ENCODE data around the gene SPINK5. TPM values are rescaled to one million over a fixed set of nuclear protein-coding genes. Genes with fewer than 3 reads are reported as not detected.

The SPINK5 gene
- total and polyA plus RNA-seq, 4 donors, result 0.10 to 0.42 TPM; not detected in 2

DNA sequence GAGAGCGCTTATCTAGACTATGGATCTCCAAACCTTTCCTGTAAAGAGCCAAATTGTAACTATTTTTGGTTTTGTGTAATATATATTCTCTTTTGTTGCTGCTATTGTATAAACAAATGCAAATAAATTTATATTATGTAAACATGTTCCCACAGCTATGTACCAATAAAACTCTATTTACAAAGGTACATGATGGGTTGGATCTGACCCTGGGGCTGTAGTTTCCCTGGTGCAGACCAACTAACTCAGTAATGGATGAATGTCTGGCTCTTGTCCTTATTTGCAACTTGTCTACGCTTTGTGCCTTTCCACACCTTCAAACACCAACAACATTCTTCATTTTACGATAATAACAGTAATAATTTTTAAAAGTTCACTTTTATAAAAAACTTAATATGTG is 77.1 kb downstream of the SPINK5 start:
- no peaks in the 10 kb centered on the region for H3K9me3 ChIP-seq (ENCODE audit: control insufficient read depth in 4 of 4, low read length in 3 of 4)
- H3K36me3 ChIP-seq (ENCODE audit: control insufficient read depth in 4 of 4, insufficient read depth in 3 of 4, low read depth in 1 of 4, low read length in 3 of 4), result no peaks in the 10 kb centered on the region
- H3K27ac ChIP-seq (ENCODE audit: low read depth in 1 of 2, low read length in 2 of 2), result no peak overlapping the region
- TF ChIP-seq, protein P1, sequence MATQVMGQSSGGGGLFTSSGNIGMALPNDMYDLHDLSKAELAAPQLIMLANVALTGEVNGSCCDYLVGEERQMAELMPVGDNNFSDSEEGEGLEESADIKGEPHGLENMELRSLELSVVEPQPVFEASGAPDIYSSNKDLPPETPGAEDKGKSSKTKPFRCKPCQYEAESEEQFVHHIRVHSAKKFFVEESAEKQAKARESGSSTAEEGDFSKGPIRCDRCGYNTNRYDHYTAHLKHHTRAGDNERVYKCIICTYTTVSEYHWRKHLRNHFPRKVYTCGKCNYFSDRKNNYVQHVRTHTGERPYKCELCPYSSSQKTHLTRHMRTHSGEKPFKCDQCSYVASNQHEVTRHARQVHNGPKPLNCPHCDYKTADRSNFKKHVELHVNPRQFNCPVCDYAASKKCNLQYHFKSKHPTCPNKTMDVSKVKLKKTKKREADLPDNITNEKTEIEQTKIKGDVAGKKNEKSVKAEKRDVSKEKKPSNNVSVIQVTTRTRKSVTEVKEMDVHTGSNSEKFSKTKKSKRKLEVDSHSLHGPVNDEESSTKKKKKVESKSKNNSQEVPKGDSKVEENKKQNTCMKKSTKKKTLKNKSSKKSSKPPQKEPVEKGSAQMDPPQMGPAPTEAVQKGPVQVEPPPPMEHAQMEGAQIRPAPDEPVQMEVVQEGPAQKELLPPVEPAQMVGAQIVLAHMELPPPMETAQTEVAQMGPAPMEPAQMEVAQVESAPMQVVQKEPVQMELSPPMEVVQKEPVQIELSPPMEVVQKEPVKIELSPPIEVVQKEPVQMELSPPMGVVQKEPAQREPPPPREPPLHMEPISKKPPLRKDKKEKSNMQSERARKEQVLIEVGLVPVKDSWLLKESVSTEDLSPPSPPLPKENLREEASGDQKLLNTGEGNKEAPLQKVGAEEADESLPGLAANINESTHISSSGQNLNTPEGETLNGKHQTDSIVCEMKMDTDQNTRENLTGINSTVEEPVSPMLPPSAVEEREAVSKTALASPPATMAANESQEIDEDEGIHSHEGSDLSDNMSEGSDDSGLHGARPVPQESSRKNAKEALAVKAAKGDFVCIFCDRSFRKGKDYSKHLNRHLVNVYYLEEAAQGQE (IDR thresholded peaks at IDR 0.05), result no peak
- TF ChIP-seq, protein P2, sequence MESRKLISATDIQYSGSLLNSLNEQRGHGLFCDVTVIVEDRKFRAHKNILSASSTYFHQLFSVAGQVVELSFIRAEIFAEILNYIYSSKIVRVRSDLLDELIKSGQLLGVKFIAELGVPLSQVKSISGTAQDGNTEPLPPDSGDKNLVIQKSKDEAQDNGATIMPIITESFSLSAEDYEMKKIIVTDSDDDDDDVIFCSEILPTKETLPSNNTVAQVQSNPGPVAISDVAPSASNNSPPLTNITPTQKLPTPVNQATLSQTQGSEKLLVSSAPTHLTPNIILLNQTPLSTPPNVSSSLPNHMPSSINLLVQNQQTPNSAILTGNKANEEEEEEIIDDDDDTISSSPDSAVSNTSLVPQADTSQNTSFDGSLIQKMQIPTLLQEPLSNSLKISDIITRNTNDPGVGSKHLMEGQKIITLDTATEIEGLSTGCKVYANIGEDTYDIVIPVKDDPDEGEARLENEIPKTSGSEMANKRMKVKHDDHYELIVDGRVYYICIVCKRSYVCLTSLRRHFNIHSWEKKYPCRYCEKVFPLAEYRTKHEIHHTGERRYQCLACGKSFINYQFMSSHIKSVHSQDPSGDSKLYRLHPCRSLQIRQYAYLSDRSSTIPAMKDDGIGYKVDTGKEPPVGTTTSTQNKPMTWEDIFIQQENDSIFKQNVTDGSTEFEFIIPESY (IDR thresholded peaks at IDR 0.05), result no peak
- TF ChIP-seq HNF4G (IDR thresholded peaks at IDR 0.05), result no peak
- H3K4me1 ChIP-seq (ENCODE audit: control insufficient read depth in 4 of 4, insufficient read depth in 4 of 4, low read length in 3 of 4), result peaks cover 0 to 2% (median 0%) of the 10 kb centered on the region in 4 donors
- H3K9ac ChIP-seq (ENCODE audit: low read depth in 1 of 2, low read length in 2 of 2), result no peak overlapping the region
- DNase-seq (ENCODE audit: low spot score), result no peak
- WGBS, result 81% methylated on average over 3 of the region's 3 CpGs
- H3K4me3 ChIP-seq (ENCODE audit: low read depth in 1 of 3, low read length in 3 of 3), result no peak overlapping the region
- H3K27me3 ChIP-seq (ENCODE audit: control insufficient read depth in 4 of 4, insufficient read depth in 4 of 4, low read length in 3 of 4), result no peaks in the 10 kb centered on the region

DNA sequence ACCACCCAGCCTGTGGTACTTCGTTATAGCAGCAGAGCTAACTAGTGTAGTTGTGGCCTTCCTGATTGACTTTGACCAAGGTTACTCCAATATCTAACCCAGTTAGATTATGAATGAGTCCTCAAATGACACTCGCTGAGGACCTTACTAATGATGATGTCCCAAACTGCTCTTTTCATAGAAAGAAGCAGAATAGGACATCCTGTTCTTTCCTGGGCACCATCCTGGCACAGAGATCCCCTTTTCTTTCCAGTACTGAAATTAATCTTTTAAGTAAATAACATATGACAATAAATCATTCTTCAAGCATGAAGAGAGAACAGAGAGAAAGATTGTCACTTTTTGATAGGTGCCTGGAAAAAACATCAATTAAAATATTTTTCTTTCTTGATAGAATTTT is 77.9 kb downstream of the SPINK5 start:
- Histone ChIP-seq H3K4me1 (ENCODE audit: control insufficient read depth in 4 of 4, insufficient read depth in 4 of 4, low read length in 3 of 4) (peaks cover 0 to 9% (median under 1%) of the 10 kb centered on the region in 4 donors), H3K9me3 (ENCODE audit: control insufficient read depth in 4 of 4, low read length in 3 of 4) (no peaks in the 10 kb centered on the region), H3K27me3 (ENCODE audit: control insufficient read depth in 4 of 4, insufficient read depth in 4 of 4, low read length in 3 of 4) (no peaks in the 10 kb centered on the region), H3K27ac (ENCODE audit: low read depth in 1 of 2, low read length in 2 of 2) (no peak overlapping the region), H3K4me3 (ENCODE audit: low read depth in 1 of 3, low read length in 3 of 3) (no peak overlapping the region), H3K9ac (ENCODE audit: low read depth in 1 of 2, low read length in 2 of 2) (no peak overlapping the region), H3K36me3 (ENCODE audit: control insufficient read depth in 4 of 4, insufficient read depth in 3 of 4, low read depth in 1 of 4, low read length in 3 of 4) (no peaks in the 10 kb centered on the region)
- TF ChIP-seq, protein P3, sequence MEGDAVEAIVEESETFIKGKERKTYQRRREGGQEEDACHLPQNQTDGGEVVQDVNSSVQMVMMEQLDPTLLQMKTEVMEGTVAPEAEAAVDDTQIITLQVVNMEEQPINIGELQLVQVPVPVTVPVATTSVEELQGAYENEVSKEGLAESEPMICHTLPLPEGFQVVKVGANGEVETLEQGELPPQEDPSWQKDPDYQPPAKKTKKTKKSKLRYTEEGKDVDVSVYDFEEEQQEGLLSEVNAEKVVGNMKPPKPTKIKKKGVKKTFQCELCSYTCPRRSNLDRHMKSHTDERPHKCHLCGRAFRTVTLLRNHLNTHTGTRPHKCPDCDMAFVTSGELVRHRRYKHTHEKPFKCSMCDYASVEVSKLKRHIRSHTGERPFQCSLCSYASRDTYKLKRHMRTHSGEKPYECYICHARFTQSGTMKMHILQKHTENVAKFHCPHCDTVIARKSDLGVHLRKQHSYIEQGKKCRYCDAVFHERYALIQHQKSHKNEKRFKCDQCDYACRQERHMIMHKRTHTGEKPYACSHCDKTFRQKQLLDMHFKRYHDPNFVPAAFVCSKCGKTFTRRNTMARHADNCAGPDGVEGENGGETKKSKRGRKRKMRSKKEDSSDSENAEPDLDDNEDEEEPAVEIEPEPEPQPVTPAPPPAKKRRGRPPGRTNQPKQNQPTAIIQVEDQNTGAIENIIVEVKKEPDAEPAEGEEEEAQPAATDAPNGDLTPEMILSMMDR (IDR thresholded peaks at IDR 0.05; ENCODE audit: low read depth, low read length, missing input control), result no peak
- TF ChIP-seq TAF1 (conservative IDR thresholded peaks at IDR 0.05), result no peak
- TF ChIP-seq, protein P1 (IDR thresholded peaks at IDR 0.05), result no peak
- no peak for TF ChIP-seq RXRA (IDR thresholded peaks at IDR 0.05)
- no peak for TF ChIP-seq NR2F2 (IDR thresholded peaks at IDR 0.05)
- TF ChIP-seq HNF4G (IDR thresholded peaks at IDR 0.05), result no peak
- TF ChIP-seq, protein P4, sequence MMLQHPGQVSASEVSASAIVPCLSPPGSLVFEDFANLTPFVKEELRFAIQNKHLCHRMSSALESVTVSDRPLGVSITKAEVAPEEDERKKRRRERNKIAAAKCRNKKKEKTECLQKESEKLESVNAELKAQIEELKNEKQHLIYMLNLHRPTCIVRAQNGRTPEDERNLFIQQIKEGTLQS (IDR thresholded peaks at IDR 0.05), result no peak
- no peak for TF ChIP-seq FOXA1 (IDR thresholded peaks at IDR 0.05)
- TF ChIP-seq SP1 (IDR thresholded peaks at IDR 0.05), result no peak
- no peak for TF ChIP-seq FOXA2 (IDR thresholded peaks at IDR 0.05)
- TF ChIP-seq JUND (IDR thresholded peaks at IDR 0.05), result no peak
- TF ChIP-seq, protein P5, sequence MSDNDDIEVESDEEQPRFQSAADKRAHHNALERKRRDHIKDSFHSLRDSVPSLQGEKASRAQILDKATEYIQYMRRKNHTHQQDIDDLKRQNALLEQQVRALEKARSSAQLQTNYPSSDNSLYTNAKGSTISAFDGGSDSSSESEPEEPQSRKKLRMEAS (IDR thresholded peaks at IDR 0.05), result no peak
- TF ChIP-seq, protein P2 (IDR thresholded peaks at IDR 0.05), result no peak
- no peak for TF ChIP-seq YY1 (IDR thresholded peaks at IDR 0.05)
- TF ChIP-seq GABPA (IDR thresholded peaks at IDR 0.05 in 1 of 2, conservative IDR thresholded peaks at IDR 0.05 in 1 of 2), result no peak
- TF ChIP-seq HNF4A (conservative IDR thresholded peaks at IDR 0.05), result no peak
- no peak for TF ChIP-seq RAD21 (IDR thresholded peaks at IDR 0.05)
- TF ChIP-seq EGR1 (IDR thresholded peaks at IDR 0.05; ENCODE audit: low read depth in 2 of 2), result no peak
- 82% methylated on average over 2 of the region's 2 CpGs for WGBS
- no peak for DNase-seq (ENCODE audit: low spot score)
